NCI-H2196 (cell line): ENCODE measurements around the gene TRAF3.
"Not testable (repeated sequence)": the region's sequence is repeated elsewhere in the genome, so short reads cannot be mapped to it uniquely, and the experiment has no call there.

Experiments used
- DNase-seq: peaks from one replicate; lab custom pipeline; 2025; ENCODE audit not compliant: unreplicated experiment; lab: John Stamatoyannopoulos, UW

TRAF3 gene

DNA sequence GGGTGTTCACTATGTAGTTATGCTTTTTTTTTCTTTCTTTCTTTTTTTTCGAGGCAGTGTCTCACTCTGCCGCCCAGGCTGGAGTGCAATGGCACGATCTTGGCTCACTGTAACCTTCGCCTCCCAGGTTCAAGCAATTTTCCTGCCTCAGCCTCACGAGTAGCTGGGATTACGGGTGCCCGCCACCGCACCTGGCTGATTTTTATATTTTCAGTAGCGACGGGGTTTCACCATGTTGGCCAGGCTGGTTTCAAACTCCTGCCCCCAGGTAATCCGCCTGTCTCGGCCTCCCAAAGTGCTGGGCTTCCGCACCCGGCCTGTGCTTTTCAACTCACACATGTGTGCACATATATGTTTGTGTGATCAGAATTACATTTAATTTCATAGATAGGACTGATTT is 106.3 kb downstream of the TRAF3 start:
- no peak for DNase-seq

DNA sequence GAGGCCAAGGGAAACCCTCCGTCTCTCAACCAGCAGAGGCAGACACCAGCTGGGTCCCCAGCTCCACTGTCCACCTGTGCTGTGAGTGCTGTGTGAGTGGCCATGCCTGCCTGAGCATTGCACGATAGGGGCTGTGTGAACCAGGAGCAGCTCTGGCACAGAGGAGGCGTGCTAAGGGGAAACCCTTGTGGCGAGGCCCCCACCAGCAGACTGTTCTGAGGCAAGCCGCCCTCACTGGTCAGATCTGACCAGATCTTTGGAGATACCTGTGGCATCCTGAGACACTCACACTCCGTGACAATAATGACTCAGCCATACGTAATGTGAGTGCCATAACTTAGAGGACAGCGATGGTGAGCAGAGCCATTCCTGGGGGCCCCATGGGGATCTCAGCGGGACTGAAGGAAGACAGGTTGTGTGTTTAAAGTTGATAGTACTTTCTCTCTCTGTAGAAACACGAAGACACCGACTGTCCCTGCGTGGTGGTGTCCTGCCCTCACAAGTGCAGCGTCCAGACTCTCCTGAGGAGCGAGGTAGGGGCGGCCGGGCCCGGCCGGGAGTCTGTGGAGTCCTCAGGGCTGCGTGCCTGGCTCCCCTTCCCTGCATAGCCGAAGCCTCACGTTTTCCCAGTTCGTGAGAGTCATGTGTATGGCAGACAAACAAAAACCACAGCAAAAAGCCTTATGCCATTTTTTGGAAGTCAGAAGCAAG is 108.6 kb downstream of the TRAF3 start:
- no peak for DNase-seq

DNA sequence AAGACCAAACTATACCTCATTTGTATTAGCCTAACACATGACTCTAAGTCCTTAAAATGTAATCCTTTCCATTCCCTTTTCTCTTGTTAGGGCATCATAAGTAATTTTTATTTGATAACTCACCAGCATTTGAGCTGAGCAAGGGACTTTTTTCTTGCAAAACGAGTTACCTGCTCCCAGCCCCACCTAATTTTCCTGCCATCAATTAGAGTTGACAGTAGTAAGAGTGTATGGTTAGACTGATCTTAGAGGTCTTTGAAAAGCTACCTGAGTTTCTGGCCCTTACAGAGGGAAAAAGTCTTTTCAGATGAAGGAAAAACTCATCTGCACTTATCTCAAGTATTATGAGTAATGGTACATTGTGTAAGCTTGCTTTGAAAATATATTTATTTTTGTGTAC is 111.5 kb downstream of the TRAF3 start:
- DNase-seq, result no peak

DNA sequence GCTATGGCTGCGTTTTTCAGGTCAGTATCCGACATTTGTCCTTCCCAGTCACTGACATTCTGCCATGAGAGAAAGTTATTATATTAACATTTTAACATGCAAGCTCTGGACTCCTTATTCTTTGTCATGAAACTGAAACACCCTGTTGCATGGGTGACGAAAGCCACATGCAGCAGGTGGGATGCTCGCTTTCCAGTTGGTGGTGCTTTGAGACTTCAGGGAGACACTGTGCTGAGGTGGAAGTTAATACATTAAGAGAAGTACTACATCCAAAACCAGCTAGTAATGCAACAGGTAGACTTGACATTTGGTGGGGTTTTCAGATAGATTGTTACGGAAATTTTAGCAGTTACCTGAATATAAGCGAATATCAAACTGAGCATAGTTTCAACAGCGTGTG is 112.4 kb downstream of the TRAF3 start:
- DNase-seq, result no peak

DNA sequence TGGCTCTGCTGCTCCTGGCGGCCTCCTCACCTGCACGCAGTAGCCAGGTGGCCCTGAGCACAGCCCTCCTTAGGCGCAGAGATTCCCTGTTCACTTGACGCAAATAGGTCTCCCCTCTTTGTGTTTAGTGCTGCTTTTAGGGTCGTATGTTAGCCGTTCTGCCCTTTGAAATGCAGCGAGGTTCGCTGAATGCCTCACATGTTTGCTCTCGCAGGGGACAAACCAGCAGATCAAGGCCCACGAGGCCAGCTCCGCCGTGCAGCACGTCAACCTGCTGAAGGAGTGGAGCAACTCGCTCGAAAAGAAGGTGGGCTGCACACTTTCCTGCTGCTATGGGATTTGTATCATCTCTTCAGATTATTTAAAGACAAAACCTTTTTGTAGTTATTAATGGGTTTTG is 113.9 kb downstream of the TRAF3 start:
- no peak for DNase-seq

DNA sequence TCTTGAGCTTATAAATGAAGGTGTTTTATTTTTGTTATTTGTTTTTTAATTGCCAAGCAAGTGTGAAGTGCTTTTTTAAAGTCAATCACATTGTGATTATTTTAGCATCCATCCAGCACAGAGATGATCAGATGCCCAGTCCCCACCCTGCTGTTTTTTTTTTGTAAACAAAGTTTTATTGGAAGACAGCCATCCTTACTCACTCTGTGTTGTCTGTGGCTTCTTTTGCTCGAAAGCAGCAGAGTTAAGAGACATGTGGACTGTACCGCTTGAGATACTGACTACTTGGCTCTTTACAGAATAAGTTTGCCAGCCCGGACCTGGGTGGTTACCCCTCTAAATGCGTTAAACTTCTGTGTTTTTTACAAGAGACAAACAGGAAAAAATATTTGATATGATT is 114.3 kb downstream of the TRAF3 start:
- no peak for DNase-seq

DNA sequence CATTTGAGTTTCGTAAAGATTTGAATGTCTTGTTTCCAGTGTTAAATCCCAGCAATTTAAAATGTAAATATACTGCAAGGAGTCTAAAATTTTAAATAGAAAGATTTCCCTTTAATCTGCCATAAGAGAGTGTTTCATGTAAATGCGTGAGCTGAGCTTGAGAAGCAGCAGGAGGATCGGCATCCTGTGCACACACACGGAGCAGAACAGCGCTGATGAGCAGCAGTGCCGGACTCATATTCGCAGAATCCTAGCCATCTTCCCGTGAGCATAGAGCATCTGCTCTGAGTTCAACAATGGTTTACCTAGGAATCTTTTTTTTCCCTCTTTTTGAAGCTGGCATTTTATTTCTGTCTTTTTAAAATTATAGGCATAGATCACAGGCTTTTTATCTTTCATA is 115.4 kb downstream of the TRAF3 start:
- DNase-seq, result no peak

DNA sequence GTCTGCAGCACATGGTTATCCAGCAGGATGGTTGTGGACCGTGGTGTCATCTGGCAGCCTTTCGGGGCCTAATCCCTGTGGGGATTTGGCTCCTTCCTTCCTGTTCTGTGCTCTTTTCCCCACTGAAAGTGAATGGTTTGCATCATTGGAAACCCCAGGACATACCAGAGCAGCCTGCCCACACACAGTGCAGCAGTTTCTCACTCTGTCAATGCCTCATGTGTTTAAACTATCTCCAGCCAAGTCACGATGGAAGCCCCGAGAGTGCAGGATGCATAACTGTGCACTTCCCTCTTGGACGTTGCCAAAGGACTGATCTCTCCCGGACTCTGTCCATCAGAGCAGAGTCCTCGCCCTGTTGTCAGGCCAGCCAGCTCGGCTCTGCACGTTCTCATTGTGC is 116.2 kb downstream of the TRAF3 start:
- no peak for DNase-seq

DNA sequence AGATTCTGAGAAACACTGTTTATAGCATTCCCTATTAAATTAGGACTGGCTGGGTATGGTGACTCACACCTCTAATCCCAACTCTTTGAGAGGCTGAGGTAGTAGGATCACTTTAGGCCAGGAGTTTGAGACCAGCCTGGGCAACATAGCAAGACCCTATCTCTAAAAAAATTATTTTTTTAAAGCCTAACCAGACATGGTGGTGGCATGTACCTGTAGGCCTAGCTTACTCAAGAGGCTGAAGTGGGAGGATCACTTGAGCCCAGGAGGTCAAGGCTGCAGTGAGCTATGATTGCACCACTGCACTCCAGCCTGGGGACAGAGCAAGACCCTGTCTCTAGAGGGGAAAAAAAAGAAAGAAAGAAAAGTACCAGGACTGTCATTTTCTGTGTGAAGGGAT is 119.5 kb downstream of the TRAF3 start:
- not testable (repeated sequence) for DNase-seq

DNA sequence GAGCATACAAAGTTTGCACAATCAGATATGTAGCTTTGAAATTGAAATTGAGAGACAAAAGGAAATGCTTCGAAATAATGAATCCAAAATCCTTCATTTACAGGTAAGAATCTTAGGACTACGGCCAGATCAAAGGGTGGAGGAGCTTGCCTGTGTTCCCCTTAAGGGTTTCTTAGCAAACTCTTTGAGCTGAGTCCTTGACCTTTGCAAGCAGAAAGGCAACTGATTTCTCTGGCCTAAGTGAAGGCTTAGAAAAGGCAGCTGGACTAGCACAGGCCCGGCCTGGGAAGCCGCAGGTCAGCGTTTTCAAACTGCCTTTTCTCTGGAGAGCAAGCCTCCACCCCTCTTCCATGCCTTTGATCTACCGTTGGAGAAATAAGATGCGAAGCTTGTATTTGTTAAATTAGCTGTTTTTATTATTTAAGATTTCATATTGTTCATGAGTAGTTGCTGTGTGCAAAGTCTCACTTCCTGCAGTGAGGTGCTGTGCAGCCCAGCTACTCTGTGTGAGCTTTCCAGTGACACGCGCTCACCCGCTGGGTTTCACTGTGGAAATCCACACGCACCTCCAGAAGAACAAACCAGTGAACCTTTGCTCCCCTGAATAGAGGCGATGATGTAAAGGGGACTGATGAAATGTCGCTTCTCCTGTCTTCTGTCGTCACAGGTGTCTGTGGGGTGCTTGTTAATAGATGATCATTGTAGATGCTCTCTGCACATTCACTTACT is 120.2 kb downstream of the TRAF3 start:
- no peak for DNase-seq

DNA sequence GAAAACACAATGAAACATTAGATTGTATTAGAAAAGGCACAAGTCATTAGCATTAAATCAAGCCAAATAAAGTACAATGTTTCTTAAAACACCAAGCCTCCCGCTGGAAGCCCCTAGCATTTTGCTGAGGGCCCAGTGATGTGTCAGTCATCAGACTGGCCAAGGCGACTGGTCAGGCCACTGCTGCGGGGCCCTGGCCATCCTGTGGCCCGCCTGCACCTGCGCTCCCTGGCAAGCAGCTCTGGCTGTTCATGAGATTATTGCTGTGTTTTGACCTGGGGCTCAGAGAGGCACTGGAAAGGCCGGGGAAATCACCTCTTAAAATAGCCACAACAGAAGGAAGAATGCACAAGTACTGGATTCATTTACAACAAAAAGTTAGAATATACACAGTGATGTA is 121.0 kb downstream of the TRAF3 start:
- no peak for DNase-seq

DNA sequence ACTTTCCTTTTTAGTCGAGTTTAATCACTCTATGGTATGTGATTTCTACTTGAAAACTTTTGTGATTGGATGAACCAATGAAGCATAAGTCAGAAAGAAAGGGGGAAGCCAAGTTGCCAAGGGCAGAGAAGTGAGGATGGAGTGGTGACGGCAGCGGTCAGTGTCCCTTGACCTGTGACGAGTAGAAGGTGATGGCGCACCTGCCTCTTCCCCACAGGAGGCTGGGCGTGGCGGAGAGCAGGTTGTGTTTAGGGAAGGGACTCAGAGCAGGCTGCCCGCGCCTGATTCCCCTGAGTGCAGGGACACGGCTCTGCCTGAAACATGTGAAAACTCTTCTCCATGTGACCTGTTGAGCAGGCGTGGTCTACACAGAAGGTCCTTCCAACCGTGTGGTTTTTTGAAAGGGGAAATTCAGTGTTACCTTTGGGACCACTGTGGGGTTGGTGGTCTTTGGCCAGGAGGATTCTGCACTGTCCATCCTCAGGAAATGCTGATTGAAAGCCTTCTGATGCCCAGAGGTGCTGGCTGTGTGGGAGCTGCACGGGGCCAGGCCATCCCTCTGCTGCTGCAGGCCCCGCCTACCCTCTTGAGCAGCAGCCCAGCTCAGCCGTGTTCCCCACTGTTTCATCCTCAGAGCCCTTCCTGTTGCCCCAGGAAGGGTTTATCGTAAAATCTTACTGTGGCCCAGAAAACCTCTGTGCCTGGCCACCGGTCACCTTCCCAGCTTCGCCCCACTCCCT is 121.7 kb downstream of the TRAF3 start:
- no peak for DNase-seq

DNA sequence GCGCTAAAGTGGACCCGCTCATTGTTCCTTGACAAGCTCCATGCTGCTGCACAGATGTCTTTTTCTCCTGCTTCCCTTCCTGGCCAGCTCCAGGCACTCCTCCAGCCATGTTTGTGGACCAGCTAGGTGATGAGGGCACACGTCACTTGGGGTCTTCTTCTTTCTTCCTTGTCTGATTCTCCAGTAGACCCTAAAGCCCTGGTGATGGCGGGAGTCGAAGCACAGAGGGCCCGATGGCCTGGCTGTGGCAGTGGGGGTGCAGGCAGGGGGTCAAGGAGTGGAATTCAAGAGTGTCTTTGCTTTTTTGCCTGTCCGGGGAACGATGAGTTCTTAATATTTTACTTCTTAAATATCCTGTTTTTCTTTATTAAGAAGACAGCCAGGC is 122.3 kb downstream of the TRAF3 start:
- DNase-seq, result no peak

DNA sequence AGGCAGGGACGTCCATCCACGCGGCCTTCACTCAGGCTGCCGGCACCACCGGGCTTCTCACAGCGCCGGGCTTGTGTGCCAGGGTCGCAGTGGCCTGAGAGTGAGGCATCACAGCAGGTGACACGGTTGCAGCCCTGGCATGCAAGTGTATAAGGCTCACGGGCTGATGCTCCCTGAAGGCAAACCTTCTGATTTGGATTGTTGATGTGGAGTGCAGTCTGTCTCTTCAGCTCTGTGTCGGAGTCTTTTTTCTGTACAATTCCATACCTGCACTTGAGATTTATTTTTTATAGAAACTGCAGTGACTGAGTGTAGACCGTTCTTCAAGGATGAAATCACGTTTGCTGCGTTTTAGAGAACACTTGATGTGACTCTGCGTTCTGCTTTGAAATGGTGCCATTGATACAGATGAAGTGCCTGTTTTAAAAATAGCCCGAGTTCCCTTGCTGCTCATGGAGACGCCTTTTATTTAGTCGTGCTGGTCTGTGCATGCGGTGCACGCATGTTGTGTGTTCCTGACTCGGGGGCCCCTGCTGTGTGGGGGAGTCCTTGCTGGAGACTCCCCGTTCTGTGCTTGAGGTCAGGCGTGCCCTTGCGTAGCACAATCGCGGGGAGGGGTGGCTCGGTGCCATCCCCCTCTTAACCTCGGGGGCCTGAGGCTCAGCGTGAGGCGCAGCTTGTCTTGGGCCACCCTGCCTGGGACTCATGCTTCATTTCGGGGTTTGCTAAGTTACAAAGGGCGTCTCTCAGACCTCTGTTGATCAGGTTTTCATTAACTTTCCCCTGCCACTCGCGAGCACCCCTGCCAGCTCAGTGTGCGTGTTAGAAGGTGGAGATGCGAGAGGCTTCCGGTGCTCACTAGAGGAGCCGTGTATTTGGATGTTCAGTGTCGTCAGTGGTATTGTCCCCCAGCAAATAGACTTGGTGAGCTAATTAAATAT is 123.7 kb downstream of the TRAF3 start:
- DNase-seq, result no peak

DNA sequence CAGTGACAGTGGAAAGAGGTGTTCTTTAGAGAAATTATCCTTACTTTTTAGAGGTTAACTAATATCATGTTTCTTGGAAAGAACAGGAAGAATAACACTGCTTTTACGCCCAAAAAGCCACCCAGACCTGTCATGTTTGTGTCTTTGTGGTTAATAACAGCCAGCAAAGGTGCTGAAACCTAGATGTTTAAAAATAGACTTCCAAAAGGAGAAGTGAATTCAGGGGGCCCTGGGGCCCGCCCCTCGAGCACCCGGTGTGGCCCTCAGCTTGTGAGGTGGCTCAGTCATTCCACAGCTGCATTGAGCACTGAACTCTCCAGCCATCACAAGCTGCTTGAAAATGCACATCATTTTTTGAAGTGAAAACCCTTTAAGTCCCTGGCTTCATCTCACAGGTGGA is 124.4 kb downstream of the TRAF3 start:
- no peak for DNase-seq

DNA sequence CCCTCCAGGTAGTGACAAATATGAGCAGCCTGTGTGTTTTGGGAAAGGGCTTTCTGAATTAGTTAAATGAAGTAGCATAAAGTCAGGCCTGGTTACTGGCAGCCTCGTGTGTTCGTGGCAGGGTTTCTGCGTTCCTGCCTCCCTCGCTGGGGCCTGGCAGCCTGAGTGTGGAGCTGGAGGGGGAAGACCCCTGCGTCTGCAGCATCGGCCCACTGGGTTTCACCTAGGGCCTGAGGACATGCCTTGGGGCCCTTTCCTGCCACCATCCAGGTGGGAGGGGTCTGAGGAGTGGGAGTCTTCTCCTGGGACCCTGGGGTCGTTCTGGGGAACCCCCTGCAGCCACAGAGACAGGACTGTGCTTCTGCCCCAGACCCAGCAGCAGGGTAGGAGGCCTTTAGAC is 124.8 kb downstream of the TRAF3 start:
- DNase-seq, result no peak

DNA sequence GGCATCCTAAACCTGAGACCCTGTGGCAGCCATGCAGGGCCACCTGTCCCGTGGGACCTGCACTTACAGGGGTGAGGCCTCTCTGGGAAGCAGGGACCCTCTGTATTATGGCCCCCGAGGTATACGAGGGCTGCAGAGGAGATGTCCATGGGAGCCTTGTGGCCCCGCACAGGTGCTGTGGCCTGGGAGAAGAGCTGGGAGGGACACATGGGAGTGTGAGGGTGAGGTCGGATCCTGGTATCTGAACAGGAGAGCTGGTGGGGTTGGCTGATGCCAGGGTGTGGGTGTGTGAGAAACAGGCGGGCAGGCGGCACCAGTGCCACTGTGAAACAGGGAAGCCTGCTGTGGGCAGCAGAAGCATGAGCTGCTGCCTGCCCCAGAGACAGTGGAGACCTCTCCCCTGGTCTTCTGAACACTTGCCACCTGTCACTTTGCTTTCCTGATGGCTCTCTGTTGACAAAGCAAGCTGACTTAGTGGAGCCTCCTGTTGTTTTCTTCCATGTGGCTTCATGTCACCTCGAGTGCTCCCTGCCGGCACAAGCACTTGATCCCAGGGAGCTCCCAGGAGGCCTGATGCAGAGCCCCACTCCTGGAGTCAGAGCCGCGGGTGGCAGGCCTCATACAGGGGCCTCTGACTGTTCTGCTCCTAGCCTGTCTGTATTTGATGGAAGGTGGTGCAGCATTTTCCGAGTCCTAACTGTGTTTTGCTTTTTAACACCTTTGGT is 125.4 kb downstream of the TRAF3 start:
- no peak for DNase-seq

DNA sequence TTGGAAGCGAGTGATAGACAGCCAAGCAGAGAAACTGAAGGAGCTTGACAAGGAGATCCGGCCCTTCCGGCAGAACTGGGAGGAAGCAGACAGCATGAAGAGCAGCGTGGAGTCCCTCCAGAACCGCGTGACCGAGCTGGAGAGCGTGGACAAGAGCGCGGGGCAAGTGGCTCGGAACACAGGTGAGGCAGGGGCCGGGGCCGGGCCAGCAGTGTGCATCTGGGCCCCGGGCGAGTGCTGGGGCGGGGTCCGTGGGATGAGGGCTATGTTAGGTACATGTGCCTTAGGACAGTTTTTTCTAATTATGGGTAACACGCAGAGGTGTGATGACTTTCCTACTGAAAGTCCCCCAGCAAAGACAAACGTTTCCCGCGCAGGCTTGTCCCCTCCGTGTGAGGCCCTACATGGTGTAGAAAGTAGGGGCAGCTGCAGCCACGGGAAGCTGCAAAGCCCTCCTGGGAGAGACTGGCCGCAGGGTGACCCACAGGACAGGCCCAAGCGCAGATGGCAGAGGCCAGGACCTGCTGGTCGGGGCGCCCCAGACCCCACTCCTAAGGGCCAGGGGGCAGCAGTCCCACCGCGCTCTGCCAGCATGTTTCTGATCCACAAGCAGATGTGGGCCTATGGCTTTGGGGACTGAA is 126.1 kb downstream of the TRAF3 start:
- DNase-seq, result no peak

DNA sequence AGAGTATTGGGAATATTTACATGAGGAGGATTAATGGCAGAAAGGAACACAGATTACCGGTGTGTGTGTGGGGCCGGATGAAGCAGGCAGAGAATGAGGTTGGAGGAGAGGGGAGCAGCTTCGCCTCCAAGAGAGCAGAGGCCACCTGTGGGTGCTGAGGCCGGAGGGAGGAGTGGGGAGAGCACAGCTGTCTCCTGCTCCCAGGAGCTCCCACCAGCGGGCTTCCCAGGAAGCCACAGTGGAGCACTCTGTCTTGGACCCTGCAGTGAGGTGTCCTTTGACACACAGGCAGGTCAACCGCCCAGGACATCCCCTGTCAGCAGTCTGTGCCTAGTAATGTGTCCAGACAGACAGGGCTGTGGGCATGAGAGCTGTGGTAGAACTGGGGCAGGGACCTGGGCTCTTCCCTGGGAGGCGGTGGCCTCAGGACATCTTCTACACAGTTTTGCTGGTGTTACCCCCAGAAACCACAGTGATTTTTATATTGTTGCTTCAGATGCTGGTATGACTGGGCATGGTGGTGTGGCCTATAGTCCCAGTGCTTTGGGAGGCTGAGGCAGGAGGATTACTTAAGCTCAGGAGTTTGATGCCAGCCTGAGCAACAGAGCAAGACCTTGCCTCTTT is 126.8 kb downstream of the TRAF3 start:
- DNase-seq, result no peak
